NCI-H774 (cell line): Measurements from ENCODE around the gene CAPZA2.
"Not testable (repeated sequence)": the region's sequence is repeated elsewhere in the genome, so short reads cannot be mapped to it uniquely, and the experiment has no call there.

Experiments used
- DNase-seq: peaks from one replicate; lab custom pipeline; 2025; lab: John Stamatoyannopoulos, UW

Gene CAPZA2

DNA sequence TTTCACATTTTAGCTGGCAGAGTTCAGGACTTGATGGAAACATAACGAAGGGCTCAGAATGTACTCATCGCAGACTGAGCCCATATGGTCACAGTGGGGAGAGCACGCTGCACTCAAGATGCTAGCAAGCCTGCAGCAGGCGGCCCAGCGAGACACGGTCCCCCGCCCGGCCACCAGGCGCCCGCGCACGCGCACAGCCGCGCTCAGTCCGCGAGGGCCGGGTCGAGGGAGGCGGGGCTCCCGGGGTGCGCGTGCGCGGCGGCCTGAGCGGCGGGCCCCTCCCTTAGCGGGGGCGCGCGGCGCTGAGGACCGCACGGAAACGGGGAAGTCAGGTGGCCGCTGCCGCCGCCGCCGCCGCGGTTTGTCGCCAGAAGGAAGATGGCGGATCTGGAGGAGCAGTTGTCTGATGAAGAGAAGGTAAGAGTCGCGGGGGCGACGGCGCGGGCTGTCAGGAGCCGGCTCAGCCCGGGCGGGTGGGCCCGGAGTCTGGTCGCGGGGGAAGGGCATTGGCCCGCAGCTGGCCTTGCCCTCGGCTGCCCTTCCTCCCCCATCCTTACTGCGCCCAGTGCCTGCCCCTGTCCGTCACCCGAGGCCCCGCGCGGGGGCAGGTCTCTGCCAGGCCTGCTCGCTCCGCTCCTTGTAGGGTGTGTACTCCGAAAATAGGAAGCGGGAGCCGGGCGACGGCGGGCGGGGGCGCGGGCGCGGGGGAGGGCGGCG is at the start of gene CAPZA2:
Gene CAPZA2 (plus strand): TSS at position 354 of the 717 bp plus-strand sequence. CDS start 25 bp downstream, at position 379.
- DNase-seq = peak; percentile 91

DNA sequence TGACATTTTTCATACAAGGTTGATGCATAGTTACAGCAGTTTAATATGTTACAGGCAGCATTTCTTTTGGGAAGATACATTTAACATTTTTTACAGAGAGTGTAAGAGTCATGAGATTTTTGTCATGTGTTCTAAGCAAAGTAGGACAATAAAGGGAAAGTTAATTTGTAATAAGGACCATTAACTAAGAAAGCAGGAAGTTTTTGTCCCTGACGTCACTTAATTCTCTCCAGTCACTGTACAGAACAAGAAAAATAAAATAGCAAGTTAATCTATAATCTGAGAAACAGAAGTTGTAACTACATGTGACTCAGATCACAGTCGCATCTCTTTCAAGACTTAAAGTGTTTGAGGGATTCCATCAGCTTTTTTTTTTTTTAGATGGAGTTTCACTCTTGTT is 49.5 kb upstream of the CAPZA2 start:
- no peak for DNase-seq

DNA sequence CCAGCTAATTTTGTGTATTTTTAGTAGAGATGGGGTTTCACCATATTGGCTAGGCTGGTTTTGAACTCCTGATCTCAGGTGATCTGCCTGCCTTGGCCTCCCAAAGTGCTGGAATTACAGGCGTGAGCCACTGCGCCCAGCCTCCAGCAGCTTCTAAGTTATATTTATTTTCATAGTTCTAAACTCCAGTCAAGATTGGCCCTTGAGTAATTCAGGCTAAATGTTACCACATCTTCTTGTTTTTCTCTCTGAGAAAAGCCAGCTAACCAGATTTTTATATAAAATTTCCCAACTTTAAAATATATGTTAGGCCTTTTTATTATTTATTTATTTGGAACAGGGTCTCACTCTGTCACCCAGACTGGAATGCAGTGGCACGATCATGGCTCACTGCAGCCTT is 49.0 kb upstream of the CAPZA2 start:
- DNase-seq = not testable (repeated sequence)

DNA sequence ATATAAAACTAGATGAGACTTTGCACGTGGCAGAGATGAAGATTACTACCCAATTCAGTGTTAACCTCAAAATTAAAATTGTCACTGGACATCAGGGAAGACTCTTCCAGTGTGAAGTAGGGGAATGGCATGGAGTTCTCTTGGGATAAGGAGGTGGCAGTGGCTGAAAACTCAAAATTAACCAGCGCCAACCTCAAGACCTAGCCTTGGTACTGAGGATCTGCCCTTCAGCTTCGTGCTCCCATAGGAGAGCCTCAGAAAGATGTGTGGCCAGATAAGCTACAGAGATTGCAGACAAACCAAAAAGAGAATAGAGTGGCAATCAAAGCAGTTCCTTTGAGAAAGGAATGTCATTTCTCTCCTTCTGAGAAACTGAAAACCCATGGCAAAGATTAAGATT is 47.3 kb upstream of the CAPZA2 start:
- no peak for DNase-seq

DNA sequence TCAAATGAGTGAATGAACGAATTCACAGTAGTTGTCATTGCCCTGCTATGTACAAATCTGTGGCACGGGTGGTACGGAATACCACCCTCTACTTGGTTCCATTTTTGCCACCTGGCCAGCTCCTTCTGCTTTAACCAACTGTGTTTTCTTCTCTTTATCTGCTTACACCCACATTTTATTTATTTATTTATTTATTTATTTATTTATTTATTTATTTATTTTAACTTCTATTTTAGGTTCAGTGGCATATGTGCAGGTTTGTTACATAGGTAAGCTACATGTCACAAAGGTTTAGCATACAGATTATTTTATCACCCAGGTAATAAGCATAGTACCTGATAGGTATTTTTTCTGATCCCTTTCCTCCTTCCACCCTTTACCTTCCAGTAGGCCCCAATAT is 42.2 kb upstream of the CAPZA2 start:
- no peak for DNase-seq

DNA sequence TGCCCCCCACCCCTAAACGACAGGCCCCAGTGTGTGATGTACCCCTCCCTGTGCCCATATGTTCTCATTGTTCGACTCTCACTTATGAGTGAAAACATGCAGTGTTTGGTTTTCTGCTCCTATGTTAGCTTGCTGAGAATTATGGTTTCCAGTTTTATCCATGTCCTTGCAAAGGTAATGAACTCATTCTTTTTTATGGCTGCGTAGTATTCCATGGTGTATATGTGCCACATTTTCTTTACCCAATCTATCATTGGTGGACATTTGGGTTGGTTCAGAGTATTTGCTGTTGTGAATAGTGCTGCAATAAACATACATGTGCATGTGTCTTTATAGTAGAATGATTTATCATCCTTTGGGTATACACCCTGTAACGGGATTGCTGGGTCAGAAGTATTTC is 40.7 kb upstream of the CAPZA2 start:
- DNase-seq = not testable (repeated sequence)

DNA sequence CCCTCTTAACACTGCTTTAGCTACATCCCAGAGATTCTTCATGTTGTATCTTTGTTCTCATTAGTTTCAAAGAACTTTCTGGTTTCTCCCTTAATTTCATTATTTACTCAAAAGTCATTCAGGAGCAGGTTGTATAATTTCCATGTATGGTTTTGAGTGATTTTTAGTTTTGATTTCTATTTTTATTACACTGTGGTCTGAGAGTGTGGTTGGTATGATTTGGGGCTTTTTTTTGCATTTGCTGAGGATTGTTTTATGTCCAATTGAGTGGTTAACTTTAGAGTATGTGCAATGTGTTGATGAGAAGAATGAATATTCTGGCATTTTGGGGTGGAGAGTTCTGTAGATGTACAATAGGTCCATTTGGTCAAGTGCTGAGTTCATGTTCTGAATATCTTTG is 37.9 kb upstream of the CAPZA2 start:
- no peak for DNase-seq

DNA sequence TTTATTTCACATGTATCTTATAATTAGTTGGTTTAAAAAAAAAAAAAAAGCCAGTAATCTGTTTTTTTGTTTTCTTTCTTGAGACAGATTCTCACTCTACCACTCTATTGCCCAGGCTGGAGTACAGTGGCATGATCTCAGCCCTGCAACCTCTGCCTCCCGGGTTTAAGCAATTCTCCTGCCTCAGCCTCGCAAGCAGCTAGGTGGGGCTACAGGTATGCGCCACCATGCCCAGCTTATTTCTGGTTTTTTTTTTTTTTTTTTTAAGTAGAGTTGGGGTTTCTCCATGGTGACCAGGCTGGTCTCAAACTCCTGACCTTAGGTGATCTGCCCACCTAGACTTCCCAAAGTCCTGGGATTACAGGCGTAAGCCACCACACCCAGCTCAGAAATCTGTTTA is 34.1 kb upstream of the CAPZA2 start:
- no peak for DNase-seq

DNA sequence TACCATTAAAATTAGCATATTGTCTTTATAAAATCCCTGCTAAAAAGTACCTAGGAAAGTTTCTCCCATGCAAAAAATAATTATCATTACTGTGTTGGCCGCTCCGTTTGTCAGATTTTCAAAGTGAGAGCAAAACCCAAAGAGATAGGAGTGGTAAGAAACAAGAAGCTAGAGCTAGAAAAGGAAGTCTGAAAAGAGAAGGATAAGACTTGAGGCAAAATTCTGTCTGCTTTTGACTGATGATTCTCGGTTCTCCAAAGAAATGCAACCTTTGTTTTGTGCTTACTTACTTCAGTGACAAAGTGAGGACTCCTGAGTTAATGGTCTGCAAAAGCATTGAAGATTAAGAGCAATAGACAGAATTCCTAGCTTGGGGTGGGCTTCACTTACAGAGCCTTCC is 33.3 kb upstream of the CAPZA2 start:
- no peak for DNase-seq

DNA sequence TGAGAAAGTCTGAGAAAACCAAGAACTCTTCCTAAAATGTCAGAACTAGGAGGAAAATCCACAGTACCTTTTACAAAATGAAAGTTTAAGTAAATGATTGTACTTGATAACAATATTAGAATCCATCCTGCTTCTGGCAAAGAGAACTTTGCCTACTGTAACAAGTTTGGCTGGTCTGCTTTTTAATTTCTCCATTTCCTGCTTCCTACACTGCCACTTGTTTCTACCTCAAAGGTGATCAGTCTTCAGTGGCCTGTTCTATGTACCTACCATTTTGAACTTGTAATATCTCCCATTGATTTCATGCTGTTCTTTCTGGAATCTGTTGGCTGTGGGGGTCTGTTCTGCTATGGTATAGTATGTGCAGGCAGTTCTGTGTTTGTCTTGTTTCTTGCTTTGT is 32.9 kb upstream of the CAPZA2 start:
- no peak for DNase-seq

DNA sequence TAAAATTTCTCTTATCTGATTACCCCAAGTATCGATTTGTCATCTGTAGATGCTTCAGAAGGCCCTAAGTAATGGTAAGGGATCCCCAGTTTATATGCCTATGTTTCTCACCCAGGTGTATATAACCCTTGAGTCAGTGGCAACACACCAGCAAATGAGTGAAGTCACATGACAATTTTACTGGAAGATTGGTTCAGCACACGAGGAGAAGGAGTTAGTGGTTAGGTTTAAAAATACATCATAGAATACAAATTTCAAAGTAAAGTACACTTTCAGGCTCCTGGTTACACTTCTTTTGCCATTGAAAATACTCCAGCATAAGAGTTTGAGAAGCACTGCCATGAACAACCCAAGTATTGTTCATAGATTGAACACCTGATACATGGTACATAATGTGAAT is 29.7 kb upstream of the CAPZA2 start:
- no peak for DNase-seq

DNA sequence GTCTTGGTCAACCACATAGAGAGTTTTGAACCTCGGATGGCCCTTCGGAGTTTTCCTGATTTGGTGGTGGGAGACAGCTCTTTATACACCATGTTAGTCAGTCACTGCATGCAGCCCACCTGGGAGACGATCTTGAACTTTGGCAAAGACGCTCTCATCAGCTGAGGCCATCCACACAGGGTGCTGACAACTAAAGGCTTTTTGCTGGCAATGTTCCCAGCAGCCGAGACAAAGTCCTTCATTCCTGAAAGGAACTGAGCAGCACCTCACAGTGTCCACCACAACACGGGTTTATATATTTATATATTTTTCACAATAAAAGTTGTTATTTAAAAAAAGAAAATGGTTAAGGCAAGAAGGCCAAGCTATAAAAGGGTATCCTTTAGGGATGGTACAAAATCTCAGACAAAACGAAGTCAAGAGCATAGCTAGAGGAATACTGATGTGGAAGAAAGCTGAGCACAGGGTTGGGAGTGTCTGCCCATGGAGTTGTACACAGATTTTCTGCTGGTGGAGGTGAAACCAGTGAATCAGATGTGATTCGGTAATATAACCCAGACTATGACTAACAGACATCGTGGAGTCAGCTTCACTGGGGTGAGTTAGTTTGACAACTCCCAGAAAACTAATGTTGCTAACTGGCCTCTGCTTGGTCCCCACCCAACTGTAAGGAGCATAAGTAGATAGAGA is 27.4 kb upstream of the CAPZA2 start:
- DNase-seq = no peak

DNA sequence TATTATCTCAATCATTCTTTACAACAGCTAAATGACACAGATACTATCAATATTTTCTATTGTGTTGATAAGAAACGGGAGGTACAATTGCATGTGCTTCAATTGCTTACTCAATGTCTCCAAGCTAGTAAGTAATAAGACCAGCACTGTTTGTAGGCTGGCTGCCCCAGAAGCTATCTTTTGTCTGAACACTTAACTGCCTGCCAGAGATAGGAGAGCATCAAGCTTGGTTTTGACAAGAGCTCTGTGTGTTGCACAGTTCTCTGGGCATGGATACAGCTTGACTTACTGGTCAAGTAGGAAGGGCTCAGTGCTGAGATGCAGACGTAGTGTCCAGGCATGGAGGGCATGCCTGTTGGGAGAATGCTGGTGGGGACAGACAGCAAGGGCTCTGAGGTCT is 26.3 kb upstream of the CAPZA2 start:
- DNase-seq = no peak

DNA sequence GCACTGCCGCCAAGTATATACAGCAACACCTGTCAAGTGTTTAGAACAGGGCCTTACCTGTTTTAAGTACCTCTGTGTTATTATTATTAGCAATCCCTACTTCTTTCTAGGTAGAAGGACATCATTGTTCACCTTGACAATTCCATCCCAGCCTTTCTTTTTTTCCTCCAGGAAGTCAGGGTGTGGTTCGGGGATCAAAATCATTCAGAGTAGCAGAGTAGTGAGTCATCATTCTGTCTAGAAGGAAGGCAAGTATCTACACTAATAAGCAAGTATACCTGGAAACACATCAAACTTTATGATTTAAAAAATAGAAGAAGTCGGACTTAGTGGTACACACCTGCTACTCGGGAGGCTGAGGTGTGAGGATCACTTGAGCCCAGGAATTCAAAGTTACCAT is 25.5 kb upstream of the CAPZA2 start:
- DNase-seq = no peak

DNA sequence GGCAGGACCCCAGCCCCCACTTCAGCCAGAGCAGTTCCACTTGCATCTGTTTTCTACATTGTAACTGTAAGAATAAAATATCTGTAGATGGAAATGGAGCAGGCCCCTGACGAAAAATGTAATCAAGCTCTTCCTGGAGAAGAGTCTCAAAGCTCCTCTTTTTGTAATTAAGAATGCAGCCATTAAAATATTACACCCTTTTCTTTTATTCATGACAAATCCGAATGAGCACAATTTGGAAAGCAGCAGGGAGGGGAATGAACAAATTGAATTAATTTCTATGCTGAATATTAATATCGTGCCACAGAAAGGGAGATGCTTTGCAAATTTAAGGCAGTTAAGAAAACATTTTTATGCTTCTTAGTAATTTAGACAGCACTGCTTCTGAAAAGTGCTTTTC is 24.8 kb upstream of the CAPZA2 start:
- no peak for DNase-seq

DNA sequence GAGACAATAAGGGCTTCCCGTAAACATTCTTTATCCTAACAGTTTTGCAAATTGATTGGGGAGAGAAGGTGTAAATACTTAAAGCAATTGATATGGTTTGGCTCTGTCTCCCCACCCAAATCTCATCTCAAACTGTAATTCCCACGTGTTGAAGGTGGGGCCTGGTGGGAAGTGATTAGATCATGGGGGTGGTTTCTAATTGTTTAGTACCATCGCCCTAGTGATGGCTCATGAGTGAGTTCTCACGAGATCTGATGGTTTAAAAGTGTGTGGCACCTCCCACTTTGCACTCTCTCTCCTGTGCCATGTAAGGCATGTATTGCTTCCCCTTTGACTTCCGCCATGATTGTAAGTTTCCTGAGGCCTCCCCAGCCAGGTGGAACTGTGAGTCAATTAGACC is 22.1 kb upstream of the CAPZA2 start:
- DNase-seq = no peak

DNA sequence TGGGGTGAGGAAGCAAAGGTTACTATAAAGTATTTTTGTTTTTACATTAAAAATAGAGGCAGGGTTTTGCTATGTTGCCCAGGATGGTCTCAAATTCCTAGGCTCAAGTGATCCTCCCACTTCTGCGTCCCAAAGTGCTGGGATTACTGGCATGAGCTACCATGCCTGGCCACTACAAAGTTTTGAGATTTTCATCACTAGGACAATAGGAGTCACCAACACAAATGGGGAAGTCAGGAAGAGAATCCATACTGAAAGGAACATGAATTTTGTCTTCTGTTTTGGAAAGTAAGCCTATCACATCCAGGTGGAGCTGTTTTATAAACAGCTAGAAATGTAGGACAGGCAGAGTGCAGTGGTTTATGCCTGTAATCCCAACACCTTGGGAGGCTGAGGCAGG is 20.0 kb upstream of the CAPZA2 start:
- DNase-seq = no peak

DNA sequence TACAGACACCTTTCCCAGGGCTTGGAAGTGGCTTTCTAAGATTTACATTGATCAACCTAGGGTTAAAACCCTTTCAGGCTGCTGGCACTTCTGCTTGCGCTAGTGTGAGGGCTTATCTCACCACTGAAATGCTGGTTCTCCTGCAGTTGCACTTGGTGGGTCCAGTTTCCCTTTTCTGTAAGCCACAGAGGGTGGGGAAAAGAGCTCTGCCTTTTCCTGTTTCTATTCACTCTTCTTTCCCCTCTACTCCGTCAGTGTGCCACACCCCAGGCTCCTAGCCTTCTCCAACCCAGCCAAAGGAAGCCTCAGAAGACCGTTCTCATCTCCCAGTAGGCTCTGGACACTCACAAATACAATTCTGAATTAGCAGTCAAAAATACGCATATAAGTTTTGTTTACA is 19.0 kb upstream of the CAPZA2 start:
- DNase-seq = no peak

DNA sequence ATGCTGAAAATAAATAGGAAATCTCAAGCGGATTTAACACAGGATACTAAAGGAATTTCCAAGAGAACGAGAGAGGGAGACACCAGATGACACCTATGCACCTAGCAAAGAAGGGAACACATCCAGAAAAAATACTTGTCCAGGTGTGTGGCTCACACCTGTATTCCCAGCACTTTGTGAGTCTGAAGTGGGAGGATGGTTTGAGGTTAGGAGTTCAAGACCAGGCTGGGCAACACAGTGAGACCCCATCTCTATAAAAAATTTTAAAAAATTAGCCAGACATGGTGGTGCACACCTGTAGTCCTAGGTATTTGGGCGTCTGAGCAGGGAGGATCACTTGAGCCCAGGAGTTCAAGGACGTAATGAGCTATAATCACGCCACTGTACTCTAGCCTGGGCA is 11.2 kb upstream of the CAPZA2 start:
- DNase-seq = no peak

DNA sequence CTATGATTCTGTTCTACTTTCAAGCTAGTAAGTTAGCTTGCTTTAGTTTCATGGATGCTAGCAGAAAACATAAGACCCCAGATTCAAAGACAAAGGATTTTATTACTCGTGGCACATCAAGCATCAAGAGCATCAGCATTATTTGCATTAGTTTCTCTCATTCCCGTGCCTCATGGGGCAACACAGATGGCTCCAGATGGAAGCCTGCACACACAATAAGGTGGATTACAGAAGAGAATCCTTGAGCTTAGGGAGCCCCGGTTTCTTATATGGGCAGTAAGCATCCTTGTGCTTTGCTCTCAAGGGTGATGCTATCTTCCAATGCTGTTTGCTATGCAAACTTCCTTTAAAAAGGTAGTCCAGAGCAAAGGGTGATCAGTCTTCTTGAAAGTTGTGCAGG is 10.7 kb upstream of the CAPZA2 start:
- no peak for DNase-seq

DNA sequence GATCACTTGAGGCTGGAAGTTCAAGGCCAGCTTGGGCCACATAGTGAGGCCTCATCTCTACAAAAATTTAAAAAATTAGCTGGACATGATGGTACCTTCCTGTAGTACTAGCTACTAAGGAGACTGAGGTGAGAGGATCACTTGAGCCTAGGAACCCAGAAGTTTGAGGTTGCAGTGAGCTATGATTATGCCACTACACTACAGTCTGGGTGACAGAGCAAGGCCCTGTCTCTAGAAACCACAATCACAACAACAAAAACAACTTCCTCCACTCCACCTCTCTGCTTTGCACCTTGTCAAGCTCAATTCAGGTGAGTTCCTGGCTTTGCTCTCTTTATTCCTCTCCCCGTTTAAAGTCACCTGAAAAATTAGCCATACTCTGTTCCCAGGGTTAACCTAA is 8.3 kb upstream of the CAPZA2 start:
- DNase-seq = no peak

DNA sequence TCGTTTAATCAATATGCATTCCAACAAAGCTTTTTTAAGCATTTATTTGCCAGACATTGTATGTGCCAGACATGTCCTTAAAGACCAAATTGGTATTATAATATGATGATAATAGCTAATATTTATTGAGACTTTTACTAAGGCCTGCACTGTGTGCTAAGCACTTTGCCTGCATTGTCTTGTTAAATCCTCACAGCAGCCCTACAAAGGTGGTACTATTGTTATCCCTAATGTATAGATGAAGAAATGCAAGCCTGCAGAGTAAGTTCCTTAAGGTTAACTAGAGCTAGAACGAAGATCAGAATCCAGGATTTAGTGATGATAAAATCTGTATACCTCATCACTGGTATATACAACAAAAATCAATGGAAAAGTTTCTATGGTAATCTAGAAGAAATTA is 5.3 kb upstream of the CAPZA2 start:
- no peak for DNase-seq

DNA sequence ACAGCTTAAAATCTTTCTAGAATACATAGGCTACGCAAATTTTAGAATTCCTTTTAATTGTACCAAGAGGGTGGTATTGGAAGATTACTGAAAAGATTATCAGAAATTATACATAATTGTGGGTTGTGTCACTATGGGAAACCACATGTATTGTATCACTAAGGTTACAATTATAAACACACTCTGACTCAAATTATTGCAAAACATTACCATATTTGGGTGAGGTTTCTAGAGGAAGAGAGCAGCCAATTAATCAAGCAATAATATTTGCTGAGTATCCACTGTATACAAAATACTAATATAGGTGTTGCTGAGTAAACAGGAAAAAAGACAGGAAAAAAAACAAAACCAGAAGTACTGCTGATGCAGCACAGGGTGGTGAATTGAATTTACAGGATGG is 3.1 kb upstream of the CAPZA2 start:
- peak; percentile 1 for DNase-seq

DNA sequence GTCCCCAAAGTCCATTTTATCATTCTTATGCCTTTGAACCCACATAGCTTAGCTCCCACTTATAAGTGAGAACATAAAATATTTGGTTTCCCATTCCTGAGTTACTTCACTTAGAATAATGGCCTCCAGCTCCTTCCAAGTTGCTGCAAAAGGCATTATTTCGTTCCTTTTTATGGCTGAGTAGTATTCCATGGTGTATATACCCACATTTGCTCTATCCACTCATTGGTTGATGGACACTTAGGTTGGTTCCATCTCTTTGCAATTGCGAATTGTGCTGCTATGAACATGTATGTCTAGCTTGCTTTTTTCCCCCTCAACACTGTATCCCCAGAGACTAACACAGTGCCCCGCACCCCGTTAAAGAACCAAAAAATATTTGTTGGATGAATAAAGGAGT is 670 bp upstream of the CAPZA2 start:
- no peak for DNase-seq
